Activated naive CD8-positive, alpha-beta T cell treated with anti-CD3 and anti-CD28 coated beads, Interleukin-2, amount 50 U/mL, for 24 hours (primary cell): ENCODE results near the gene CAMSAP1.
A peak's percentile ranks its signal among the peaks of the same experiment; 100 is the strongest.
"Not testable (repeated sequence)": the region's sequence is repeated elsewhere in the genome, so short reads cannot be mapped to it uniquely, and the experiment has no call there.

Source experiments
- ATAC-seq: fragments of 150-1000 bp; cut with Tn5 transposase; one replicate; pipeline ENCODE4 v1.10.0; 2021
- DNase-seq: peaks from one replicate; pipeline ENCODE4 v3.0.0; 2021
- H3K27ac Mint-ChIP-seq: one replicate; pipeline ENCODE4 v1.8.0; 2021; ENCODE audit warnings: mild to moderate bottlenecking, mixed read lengths
- H3K27me3 Mint-ChIP-seq: one replicate; pipeline ENCODE4 v1.8.0; 2021; ENCODE audit warnings: mixed read lengths
- H3K36me3 Mint-ChIP-seq: one replicate; pipeline ENCODE4 v1.8.0; 2021; ENCODE audit warnings: low read depth, mixed read lengths
- H3K4me1 Mint-ChIP-seq: one replicate; pipeline ENCODE4 v1.8.0; 2021; ENCODE audit warnings: mixed read lengths
- H3K4me3 Mint-ChIP-seq: one replicate; pipeline ENCODE4 v1.8.0; 2021; ENCODE audit warnings: mild to moderate bottlenecking, moderate library complexity, mixed read lengths
- H3K9me3 Mint-ChIP-seq: one replicate; pipeline ENCODE4 v1.8.0; 2021; ENCODE audit warnings: mixed read lengths

Gene CAMSAP1

GRCh38 chr9:135901031-135901758 is 6.2 kb downstream of the CAMSAP1 start:
- H3K36me3 Mint-ChIP-seq: peaks cover 33% of the 10 kb centered on the region
- H3K27me3 Mint-ChIP-seq: no peaks in the 10 kb centered on the region
- H3K27ac Mint-ChIP-seq: no peak overlapping the region
- DNase-seq (no peak), ATAC-seq (no peak)
- peaks cover 63% of the 10 kb centered on the region for H3K4me1 Mint-ChIP-seq
- H3K9me3 Mint-ChIP-seq: peaks cover 8% of the 10 kb centered on the region
- no peak overlapping the region for H3K4me3 Mint-ChIP-seq

- Mint-ChIP-seq H3K27ac (no peak overlapping the region), H3K27me3 (no peaks in the 10 kb centered on the region), H3K4me3 (no peak overlapping the region), H3K36me3 (peaks cover 26% of the 10 kb centered on the region), H3K4me1 (peaks cover 58% of the 10 kb centered on the region), H3K9me3 (peaks cover 8% of the 10 kb centered on the region)
- DNase-seq: no peak
- no peak for ATAC-seq
These were observed 8.5 kb downstream of the CAMSAP1 start for GRCh38 chr9:135898634-135899407.

DNA sequence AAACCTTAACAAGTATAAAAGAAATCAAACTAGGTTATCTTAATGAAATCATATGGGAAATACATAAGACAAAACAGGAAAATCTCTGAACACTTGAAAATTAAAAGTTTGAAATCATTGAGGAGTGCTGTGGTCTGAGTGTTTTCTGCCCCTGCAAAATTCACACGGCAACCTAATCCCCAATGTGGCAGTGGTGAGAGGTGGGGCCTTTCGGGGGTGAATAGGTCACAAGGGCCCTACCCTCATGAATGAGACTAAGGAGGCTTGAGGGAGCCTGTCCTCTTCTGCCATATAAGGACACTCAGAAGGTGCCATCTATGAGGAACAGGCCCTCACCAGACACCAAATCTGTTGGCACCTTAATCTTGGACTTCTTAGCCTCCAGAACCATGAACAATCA is 10.7 kb downstream of the CAMSAP1 start:
- H3K4me1 Mint-ChIP-seq: peaks cover 65% of the 10 kb centered on the region
- H3K36me3 Mint-ChIP-seq: peaks cover 15% of the 10 kb centered on the region
- no peaks in the 10 kb centered on the region for H3K27me3 Mint-ChIP-seq
- H3K27ac Mint-ChIP-seq: no peak overlapping the region
- peaks cover 8% of the 10 kb centered on the region for H3K9me3 Mint-ChIP-seq
- no peak overlapping the region for H3K4me3 Mint-ChIP-seq
- ATAC-seq (no peak), DNase-seq (no peak)

DNA sequence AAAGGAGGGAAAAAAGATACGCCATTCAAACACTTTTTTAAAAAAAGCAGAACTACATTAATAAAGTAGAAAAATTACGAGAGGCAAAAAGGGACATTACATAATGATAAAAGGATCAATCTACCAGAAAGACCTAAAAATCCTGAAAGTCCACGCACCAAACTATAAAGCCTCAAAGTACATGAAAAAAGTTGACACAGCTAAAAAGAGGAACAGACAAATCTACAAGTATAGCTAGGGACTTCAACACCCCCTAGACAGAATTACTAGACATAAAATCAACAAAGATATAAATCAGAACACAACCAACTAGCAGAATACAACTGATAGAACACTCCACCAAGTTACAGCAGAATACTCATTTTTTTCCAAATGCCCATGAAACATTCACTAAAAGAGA is 11.1 kb downstream of the CAMSAP1 start:
- Mint-ChIP-seq H3K27me3 (no peaks in the 10 kb centered on the region), H3K36me3 (peaks cover 14% of the 10 kb centered on the region), H3K4me1 (peaks cover 65% of the 10 kb centered on the region), H3K4me3 (no peak overlapping the region), H3K27ac (no peak overlapping the region), H3K9me3 (peaks cover 8% of the 10 kb centered on the region)
- no peak for DNase-seq
- no peak for ATAC-seq

DNA sequence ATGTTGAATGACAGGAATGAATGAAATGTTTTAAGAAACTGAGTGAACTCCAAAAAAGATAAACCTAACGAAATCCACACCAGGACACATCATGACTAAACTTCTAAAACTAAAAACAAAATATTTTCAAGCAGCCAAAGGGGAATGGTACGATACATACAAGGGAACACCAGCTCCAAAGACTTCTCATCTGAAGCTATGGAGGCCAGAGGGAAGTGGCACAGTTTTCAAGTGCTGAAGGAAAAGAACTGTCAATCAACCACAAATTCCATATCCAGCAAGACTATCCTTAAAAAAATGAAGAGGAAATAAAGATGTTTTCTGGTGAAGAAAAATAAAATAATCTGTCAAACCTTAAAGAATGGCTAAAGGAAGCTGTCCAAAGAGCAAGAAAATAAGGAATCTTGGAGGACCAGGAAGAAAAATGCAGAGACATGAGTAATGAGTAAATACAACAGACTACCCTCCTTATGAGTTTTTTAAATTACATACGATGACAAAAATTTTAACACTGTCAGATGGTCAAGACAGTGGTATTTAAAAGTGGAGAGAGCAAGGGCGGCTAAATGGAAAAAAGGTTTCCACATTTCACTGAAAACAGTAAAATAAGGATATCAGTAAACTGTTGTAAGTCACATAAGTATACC is 12.0 kb downstream of the CAMSAP1 start:
- DNase-seq (no peak), ATAC-seq (no peak)
- peaks cover 63% of the 10 kb centered on the region for H3K4me1 Mint-ChIP-seq
- peaks cover 14% of the 10 kb centered on the region for H3K36me3 Mint-ChIP-seq
- H3K27me3 Mint-ChIP-seq: no peaks in the 10 kb centered on the region
- H3K27ac Mint-ChIP-seq: no peak overlapping the region
- H3K4me3 Mint-ChIP-seq: no peak overlapping the region
- peaks cover 8% of the 10 kb centered on the region for H3K9me3 Mint-ChIP-seq

GRCh38 chr9:135893104-135893503 is 14.2 kb downstream of the CAMSAP1 start:
- ATAC-seq (no peak), DNase-seq (no peak)
- H3K9me3 Mint-ChIP-seq: no peaks in the 10 kb centered on the region
- peaks cover 59% of the 10 kb centered on the region for H3K4me1 Mint-ChIP-seq
- no peak overlapping the region for H3K27ac Mint-ChIP-seq
- peaks cover 4% of the 10 kb centered on the region for H3K36me3 Mint-ChIP-seq
- no peak overlapping the region for H3K4me3 Mint-ChIP-seq
- no peaks in the 10 kb centered on the region for H3K27me3 Mint-ChIP-seq

- H3K9me3 Mint-ChIP-seq, H3K27me3 Mint-ChIP-seq, H3K4me3 Mint-ChIP-seq, DNase-seq, ATAC-seq, H3K27ac Mint-ChIP-seq, H3K36me3 Mint-ChIP-seq: not testable (repeated sequence)
- peaks cover 61% of the 10 kb centered on the region for H3K4me1 Mint-ChIP-seq
These were observed 15.0 kb downstream of the CAMSAP1 start for GRCh38 chr9:135892327-135892726.

DNA sequence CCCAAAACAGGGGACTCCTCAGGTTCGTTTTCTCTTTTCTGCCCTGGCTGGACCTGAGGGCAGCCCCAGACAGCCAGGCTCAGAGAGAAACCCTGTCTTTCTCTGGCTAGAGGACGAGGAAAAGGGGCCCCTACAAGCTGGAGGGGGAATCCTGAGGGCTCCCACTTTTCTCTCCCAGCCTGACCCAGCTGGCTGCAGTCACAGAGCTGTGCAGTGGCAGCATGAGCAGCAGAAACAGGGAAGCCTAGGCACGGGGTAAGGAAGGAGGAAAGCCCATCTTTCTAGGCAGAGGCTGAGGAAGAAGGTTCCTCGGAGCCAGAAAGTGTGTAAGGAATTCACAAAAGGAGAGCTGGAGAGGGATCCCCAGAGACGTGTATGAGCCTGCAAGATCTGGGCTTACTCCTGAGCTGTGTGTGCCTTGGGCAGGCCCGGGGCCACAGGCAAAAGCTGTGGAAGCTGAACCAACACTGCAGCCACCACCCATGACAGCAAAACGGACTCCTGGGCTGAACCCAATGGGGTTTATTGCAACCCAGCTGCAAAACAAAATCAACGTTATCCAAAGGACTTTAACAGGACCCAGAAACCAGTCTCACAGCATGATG is 16.2 kb downstream of the CAMSAP1 start:
- H3K4me1 Mint-ChIP-seq: peaks cover 67% of the 10 kb centered on the region
- no peaks in the 10 kb centered on the region for H3K27me3 Mint-ChIP-seq
- DNase-seq (no peak), ATAC-seq (no peak)
- no peaks in the 10 kb centered on the region for H3K36me3 Mint-ChIP-seq
- no peak overlapping the region for H3K4me3 Mint-ChIP-seq
- no peaks in the 10 kb centered on the region for H3K9me3 Mint-ChIP-seq
- H3K27ac Mint-ChIP-seq: no peak overlapping the region

DNA sequence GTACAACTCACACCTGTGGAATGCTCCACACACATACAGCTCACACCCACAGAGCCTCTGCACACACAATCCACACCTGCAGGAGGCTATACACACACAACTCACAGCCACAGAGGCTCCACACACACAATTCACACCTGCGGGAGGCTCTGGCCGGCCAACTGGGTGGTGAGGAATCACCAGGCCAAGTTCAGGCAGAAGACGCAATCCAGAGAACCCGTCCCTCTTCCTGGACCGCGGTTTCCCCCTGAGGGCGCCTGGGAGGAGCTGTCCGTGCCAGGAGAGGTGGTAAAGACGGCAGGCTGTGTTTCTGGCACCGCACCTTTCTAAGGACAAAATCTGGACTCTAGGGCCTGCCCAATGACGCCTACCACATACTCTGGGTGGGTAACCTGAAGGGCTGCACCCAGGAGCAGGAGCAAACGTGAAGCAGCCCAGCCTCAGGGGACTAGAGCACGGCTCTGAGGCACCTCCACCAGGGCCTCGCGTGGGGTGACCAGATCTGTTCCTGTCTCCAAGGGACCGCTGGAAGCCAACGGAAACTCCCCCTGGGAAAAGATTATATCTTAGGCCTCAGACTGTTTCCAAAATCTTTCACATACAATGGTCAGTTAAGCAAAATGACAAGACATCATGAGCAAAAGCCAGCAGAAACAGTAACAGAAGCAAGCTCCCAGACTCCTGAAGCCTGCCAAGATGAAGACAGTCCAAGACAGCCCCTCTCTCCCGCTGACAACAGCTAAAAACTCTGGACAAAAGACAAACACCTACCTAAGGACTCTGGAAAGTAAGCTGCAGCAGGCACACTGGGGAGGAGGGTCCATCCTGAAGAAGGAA is 16.9 kb downstream of the CAMSAP1 start:
- H3K9me3 Mint-ChIP-seq: no peaks in the 10 kb centered on the region
- H3K27ac Mint-ChIP-seq: no peak overlapping the region
- peaks cover 66% of the 10 kb centered on the region for H3K4me1 Mint-ChIP-seq
- H3K4me3 Mint-ChIP-seq: no peak overlapping the region
- H3K27me3 Mint-ChIP-seq: no peaks in the 10 kb centered on the region
- H3K36me3 Mint-ChIP-seq: no peaks in the 10 kb centered on the region
- DNase-seq: no peak
- no peak for ATAC-seq

GRCh38 chr9:135889564-135890189 is 17.7 kb downstream of the CAMSAP1 start:
- H3K4me1 Mint-ChIP-seq: peaks cover 64% of the 10 kb centered on the region
- ATAC-seq (no peak), DNase-seq (no peak)
- no peaks in the 10 kb centered on the region for H3K27me3 Mint-ChIP-seq
- no peaks in the 10 kb centered on the region for H3K9me3 Mint-ChIP-seq
- H3K27ac Mint-ChIP-seq: no peak overlapping the region
- no peak overlapping the region for H3K4me3 Mint-ChIP-seq
- no peaks in the 10 kb centered on the region for H3K36me3 Mint-ChIP-seq

DNA sequence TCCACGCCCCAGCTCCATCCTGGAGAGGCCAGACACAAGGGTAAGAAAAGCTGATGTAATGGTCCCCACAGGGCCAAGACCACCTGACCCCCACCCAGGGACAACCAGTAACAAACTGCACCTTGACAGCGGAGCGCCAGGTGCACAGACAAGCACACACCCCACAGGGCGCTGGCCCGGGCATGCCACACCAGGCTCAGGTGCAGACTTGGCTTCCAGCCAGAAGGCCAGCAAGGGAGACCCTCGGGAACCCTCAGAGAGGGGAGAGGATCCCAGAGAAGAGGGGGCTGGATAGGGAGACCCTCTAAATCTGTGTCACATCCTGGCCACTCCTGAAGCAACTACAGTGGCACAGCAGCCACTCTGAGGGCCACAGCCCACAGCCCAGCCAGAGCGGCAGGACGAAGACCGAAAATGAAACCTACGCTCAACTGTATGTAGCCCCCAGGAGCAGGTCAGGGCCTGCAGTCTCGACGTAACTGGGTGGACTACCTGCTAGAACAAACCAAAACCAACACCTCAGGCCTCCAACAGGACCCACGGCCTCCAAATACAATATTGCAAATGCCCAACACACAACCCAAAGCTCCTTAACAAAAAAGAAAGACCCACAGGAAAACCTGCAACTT is 18.5 kb downstream of the CAMSAP1 start:
- Mint-ChIP-seq H3K9me3 (no peaks in the 10 kb centered on the region), H3K4me1 (peaks cover 68% of the 10 kb centered on the region), H3K4me3 (no peak overlapping the region), H3K36me3 (no peaks in the 10 kb centered on the region), H3K27me3 (no peaks in the 10 kb centered on the region), H3K27ac (no peak overlapping the region)
- ATAC-seq: no peak
- DNase-seq: no peak

DNA sequence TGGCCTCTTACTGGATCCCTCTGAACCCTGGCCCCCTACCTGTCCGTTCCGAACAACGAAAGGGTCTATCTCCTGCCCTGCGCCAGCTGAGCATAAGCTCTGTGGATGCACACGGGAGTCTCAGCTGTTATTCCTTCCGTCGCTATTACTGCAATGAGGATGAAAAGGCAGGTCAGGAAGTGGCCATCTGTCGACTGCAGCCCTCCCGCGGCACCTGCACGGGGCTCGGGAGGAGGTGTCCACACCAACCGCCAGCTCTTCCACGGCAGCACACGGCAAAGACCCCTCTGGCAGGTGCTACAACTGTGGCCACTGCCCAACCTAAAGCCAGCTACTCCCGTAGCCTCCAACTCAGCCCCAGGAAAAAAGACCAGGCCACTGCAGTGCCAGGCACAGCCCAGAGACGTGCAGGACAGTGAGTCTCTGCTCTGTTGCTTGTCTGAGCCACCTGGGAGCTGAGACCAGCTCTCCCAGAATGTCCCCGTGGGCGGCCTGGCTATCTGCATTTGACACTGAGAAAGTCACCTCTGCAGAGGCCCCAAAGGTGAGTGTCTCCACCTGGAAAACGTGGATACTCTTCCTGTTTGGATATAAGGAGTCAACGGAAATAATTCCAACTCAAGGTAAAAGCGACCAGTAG is 19.1 kb downstream of the CAMSAP1 start:
- no peaks in the 10 kb centered on the region for H3K9me3 Mint-ChIP-seq
- no peaks in the 10 kb centered on the region for H3K36me3 Mint-ChIP-seq
- peaks cover 64% of the 10 kb centered on the region for H3K4me1 Mint-ChIP-seq
- no peak for ATAC-seq
- peak overlapping the region; percentile 71 for H3K4me3 Mint-ChIP-seq
- no peak for DNase-seq
- H3K27ac Mint-ChIP-seq: no peak overlapping the region
- no peaks in the 10 kb centered on the region for H3K27me3 Mint-ChIP-seq

GRCh38 chr9:135887585-135888050 is 19.7 kb downstream of the CAMSAP1 start:
- H3K4me3 Mint-ChIP-seq: peak overlapping the region; percentile 71
- H3K36me3 Mint-ChIP-seq: no peaks in the 10 kb centered on the region
- no peaks in the 10 kb centered on the region for H3K9me3 Mint-ChIP-seq
- DNase-seq: peak; percentile 66
- H3K4me1 Mint-ChIP-seq: peaks cover 60% of the 10 kb centered on the region
- no peaks in the 10 kb centered on the region for H3K27me3 Mint-ChIP-seq
- ATAC-seq: peak; percentile 92
- peak overlapping the region; percentile 77 for H3K27ac Mint-ChIP-seq
